OCI-LY7 (cell line): ENCODE results near the gene GPT2.

Experiments used
- EZH2phosphoT487 ChIP-seq: fragments of 200-600 bp; sonication (generic); IDR thresholded peaks from 2 replicates; pipeline ENCODE4 v1.6.1; 2018; ENCODE audit warnings: low read depth, borderline replicate concordance, mild to moderate bottlenecking, mixed run types, antibody characterized with exemption, low read length, moderate library complexity, mixed read lengths
- TF ChIP-seq, protein P1 (sequence below): fragments of 200-600 bp; sonication (generic); conservative IDR thresholded peaks from 2 replicates; pipeline ENCODE4 v1.5.1; 2014; ENCODE audit warnings: mild to moderate bottlenecking, antibody characterized with exemption, low read length, moderate library complexity, mixed read lengths

DNA sequence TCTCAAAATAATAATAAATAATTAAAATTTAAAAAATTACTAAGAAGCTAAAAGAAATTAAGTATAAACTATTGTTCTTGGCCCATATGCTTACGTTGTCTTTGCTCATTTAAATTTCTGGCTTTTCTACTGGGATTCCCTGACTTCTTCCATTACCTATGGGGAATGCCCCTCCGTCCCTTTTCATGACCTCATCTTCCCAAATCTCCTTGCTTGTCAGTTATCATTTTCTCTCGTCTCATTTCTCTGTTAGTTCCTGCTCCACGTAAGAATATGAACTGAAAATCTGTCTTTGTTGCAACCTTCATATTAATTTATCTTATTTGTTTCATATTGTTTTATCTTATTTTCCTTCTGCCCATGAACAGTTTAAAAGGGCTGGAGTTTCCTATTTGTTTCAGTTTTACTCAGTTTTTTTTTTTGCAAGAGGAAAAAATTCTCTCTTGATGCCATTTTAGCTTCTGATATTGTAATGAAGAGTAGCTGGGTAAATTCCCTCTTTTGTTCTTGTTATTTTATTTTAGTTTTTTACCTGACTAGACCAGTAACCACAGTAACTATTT lies 91.8 kb downstream of the GPT2 start:
- TF ChIP-seq, protein P1, sequence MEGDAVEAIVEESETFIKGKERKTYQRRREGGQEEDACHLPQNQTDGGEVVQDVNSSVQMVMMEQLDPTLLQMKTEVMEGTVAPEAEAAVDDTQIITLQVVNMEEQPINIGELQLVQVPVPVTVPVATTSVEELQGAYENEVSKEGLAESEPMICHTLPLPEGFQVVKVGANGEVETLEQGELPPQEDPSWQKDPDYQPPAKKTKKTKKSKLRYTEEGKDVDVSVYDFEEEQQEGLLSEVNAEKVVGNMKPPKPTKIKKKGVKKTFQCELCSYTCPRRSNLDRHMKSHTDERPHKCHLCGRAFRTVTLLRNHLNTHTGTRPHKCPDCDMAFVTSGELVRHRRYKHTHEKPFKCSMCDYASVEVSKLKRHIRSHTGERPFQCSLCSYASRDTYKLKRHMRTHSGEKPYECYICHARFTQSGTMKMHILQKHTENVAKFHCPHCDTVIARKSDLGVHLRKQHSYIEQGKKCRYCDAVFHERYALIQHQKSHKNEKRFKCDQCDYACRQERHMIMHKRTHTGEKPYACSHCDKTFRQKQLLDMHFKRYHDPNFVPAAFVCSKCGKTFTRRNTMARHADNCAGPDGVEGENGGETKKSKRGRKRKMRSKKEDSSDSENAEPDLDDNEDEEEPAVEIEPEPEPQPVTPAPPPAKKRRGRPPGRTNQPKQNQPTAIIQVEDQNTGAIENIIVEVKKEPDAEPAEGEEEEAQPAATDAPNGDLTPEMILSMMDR = no peak
- no peak for TF ChIP-seq EZH2phosphoT487
